Nephron (organoid): ENCODE data around the gene AKNA.

Source experiments
- H3K27ac Mint-ChIP-seq, 3 experiments: 2 replicates each; pipeline ENCODE4 v1.8.0; 2020; ENCODE audit warnings: mixed read lengths in 3 of 3, mild to moderate bottlenecking in 2 of 3, moderate library complexity in 1 of 3
- H3K27me3 Mint-ChIP-seq: 2 replicates; pipeline ENCODE4 v1.8.0; 2021; ENCODE audit warnings: low read depth, mild to moderate bottlenecking, moderate library complexity, mixed read lengths
- H3K36me3 Mint-ChIP-seq: 2 replicates; pipeline ENCODE4 v1.8.0; 2020; ENCODE audit warnings: low read depth, mixed read lengths
- H3K4me1 Mint-ChIP-seq: 2 replicates; pipeline ENCODE4 v1.8.0; 2020; ENCODE audit warnings: mixed read lengths
- H3K4me3 Mint-ChIP-seq, 3 experiments: 2 replicates each; pipeline ENCODE4 v1.8.0; 2020; ENCODE audit warnings: mild to moderate bottlenecking in 3 of 3, mixed read lengths in 3 of 3, moderate library complexity in 2 of 3
- H3K9me3 Mint-ChIP-seq: 2 replicates; pipeline ENCODE4 v1.8.0; 2020; ENCODE audit warnings: mixed read lengths
- CTCF ChIP-seq, 3 experiments: fragments of 200-600 bp; sonication (generic); IDR thresholded peaks; one replicate each; pipeline ENCODE4 v1.5.0; 2021; ENCODE audit warnings: antibody characterized with exemption in 3 of 3; ENCODE audit not compliant: unreplicated experiment in 3 of 3

Gene AKNA

GRCh38 chr9:114303977-114304376 lies 83.8 kb downstream of the AKNA start:
- peaks cover 22% of the 10 kb centered on the region for H3K36me3 Mint-ChIP-seq
- peaks cover 4% of the 10 kb centered on the region for H3K27me3 Mint-ChIP-seq
- no peak overlapping the region for H3K27ac Mint-ChIP-seq
- H3K4me1 Mint-ChIP-seq = peaks cover 9% of the 10 kb centered on the region
- no peak overlapping the region for H3K4me3 Mint-ChIP-seq
- no peak for TF ChIP-seq CTCF (IDR thresholded peaks at IDR 0.05; ENCODE audit: unreplicated experiment in 3 of 3)
- no peaks in the 10 kb centered on the region for H3K9me3 Mint-ChIP-seq

- H3K9me3 Mint-ChIP-seq = no peaks in the 10 kb centered on the region
- no peak for TF ChIP-seq CTCF (IDR thresholded peaks at IDR 0.05; ENCODE audit: unreplicated experiment in 3 of 3)
- H3K36me3 Mint-ChIP-seq = peaks cover 26% of the 10 kb centered on the region
- peaks cover 4% of the 10 kb centered on the region for H3K27me3 Mint-ChIP-seq
- H3K27ac Mint-ChIP-seq = no peak overlapping the region
- peaks cover 9% of the 10 kb centered on the region for H3K4me1 Mint-ChIP-seq
- H3K4me3 Mint-ChIP-seq = no peak overlapping the region
Observed at GRCh38 chr9:114303571-114303970, 84.2 kb downstream of the AKNA start.

- Mint-ChIP-seq H3K4me3 (no peak overlapping the region), H3K4me1 (peaks cover 9% of the 10 kb centered on the region), H3K9me3 (no peaks in the 10 kb centered on the region), H3K27me3 (peaks cover 4% of the 10 kb centered on the region), H3K36me3 (peaks cover 34% of the 10 kb centered on the region), H3K27ac (no peak overlapping the region)
- TF ChIP-seq CTCF (IDR thresholded peaks at IDR 0.05; ENCODE audit: unreplicated experiment in 3 of 3) = no peak
Observed at GRCh38 chr9:114302727-114303126, 85.1 kb downstream of the AKNA start.

- Mint-ChIP-seq H3K9me3 (no peaks in the 10 kb centered on the region), H3K27me3 (peaks cover 4% of the 10 kb centered on the region), H3K36me3 (peaks cover 42% of the 10 kb centered on the region), H3K4me3 (no peak overlapping the region), H3K27ac (no peak overlapping the region), H3K4me1 (peaks cover 9% of the 10 kb centered on the region)
- no peak for TF ChIP-seq CTCF (IDR thresholded peaks at IDR 0.05; ENCODE audit: unreplicated experiment in 3 of 3)
Observed at GRCh38 chr9:114301798-114302565, 85.8 kb downstream of the AKNA start.

- H3K9me3 Mint-ChIP-seq = no peaks in the 10 kb centered on the region
- no peak for TF ChIP-seq CTCF (IDR thresholded peaks at IDR 0.05; ENCODE audit: unreplicated experiment in 3 of 3)
- H3K27me3 Mint-ChIP-seq = peaks cover 3% of the 10 kb centered on the region
- no peak overlapping the region for H3K27ac Mint-ChIP-seq
- no peak overlapping the region for H3K4me3 Mint-ChIP-seq
- H3K4me1 Mint-ChIP-seq = peaks cover 9% of the 10 kb centered on the region
- peaks cover 50% of the 10 kb centered on the region for H3K36me3 Mint-ChIP-seq
Observed at GRCh38 chr9:114300846-114301797, 86.7 kb downstream of the AKNA start.
